ENCODE results near the gene STARD5. TPM values are rescaled to one million over a fixed set of nuclear protein-coding genes. Genes with fewer than 3 reads are reported as not detected.

STARD5 gene
- total RNA-seq, 1 experiment from 2014 or later: 2.3 TPM

- H3K27me3 Mint-ChIP-seq (ENCODE audit: low read depth): no peaks in the 10 kb centered on the region; the same call in 1 of the 2 replicates
- Histone ChIP-seq H3K79me1 (ENCODE audit: insufficient read depth, low read depth, low read length, poor library complexity, severe bottlenecking) (no peaks in the 10 kb centered on the region), H2BK20ac (ENCODE audit: low read depth, low read length, poor library complexity, severe bottlenecking) (no peak overlapping the region), H3K23ac (ENCODE audit: insufficient read length, low read depth, low read length) (no peak overlapping the region), H3K4ac (ENCODE audit: low read depth, low read length) (no peak overlapping the region), H4K20me1 (ENCODE audit: control insufficient read depth, insufficient read depth, insufficient read length) (no peaks in the 10 kb centered on the region), H4K8ac (replicated peaks; ENCODE audit: insufficient read length, low read depth, low read length) (no peak overlapping the region), H3K4me2 (ENCODE audit: insufficient read depth, insufficient read length, low read length) (no peak overlapping the region), H3K14ac (ENCODE audit: insufficient read depth, low read length) (no peak overlapping the region; the same call in 1 of the 2 replicates), H2BK120ac (ENCODE audit: low read depth, low read length, poor library complexity, severe bottlenecking) (no peak overlapping the region), H3K9me3 (ENCODE audit: control insufficient read depth, low read depth, low read length) (no peaks in the 10 kb centered on the region), H3K9ac (ENCODE audit: extremely low read depth, insufficient read length, low read length) (no peak overlapping the region), H3K18ac (ENCODE audit: insufficient read length, low read depth, low read length) (no peak overlapping the region), H2AK5ac (ENCODE audit: insufficient read length, low read length) (no peak overlapping the region), H3K56ac (ENCODE audit: insufficient read length, low read depth, low read length) (no peak overlapping the region), H2AFZ (ENCODE audit: low read length) (no peak overlapping the region), H3K23me2 (ENCODE audit: insufficient read length, low read depth, low read length, poor library complexity, severe bottlenecking) (no peaks in the 10 kb centered on the region), H3K27ac (ENCODE audit: insufficient read length, low read depth, low read length) (no peak overlapping the region), H2BK15ac (ENCODE audit: low read depth, low read length) (no peak overlapping the region), H3T11ph (ENCODE audit: low read length) (no peak overlapping the region), H2BK5ac (ENCODE audit: insufficient read length, low read length) (no peak overlapping the region), H3K79me2 (ENCODE audit: insufficient read depth, low read length) (no peaks in the 10 kb centered on the region), H4K91ac (ENCODE audit: insufficient read length, low read depth, low read length) (no peak overlapping the region), H3K27me3 (ENCODE audit: insufficient read depth, low read length) (no peaks in the 10 kb centered on the region), H3K4me1 (ENCODE audit: insufficient read depth, low read length) (no peaks in the 10 kb centered on the region), H4K5ac (ENCODE audit: insufficient read length, low read depth, low read length) (no peak overlapping the region), H2BK12ac (ENCODE audit: insufficient read length, low read depth, low read length) (no peak overlapping the region)
- H3K27ac Mint-ChIP-seq: no peak overlapping the region
- no peak for DNase-seq
- H3K4me1 Mint-ChIP-seq: peaks cover 16 to 17% of the 10 kb centered on the region in 2 experiments
- H3K36me3 Mint-ChIP-seq (ENCODE audit: insufficient read depth in 1 of 3, low read depth in 3 of 3): peaks cover 13 to 22% (median 15%) of the 10 kb centered on the region in 3 experiments; a peak in 6 of 7 replicates
- H3K4me3 Mint-ChIP-seq: no peak overlapping the region
- no peak for TF ChIP-seq CTCF (conservative IDR thresholded peaks at IDR 0.05)
- no peaks in the 10 kb centered on the region for H3K9me3 Mint-ChIP-seq
- no CpG with 5 or more reads among the region's 2 CpGs for WGBS (ENCODE audit: extremely low coverage, insufficient read length, low lambda C conversion rate)
These were observed 15.7 kb downstream of the STARD5 start for GRCh38 chr15:81308260-81308659.
